T-helper 1 cell treated with Interleukin-12 subunit alpha and Interleukin-12 subunit beta and Interleukin-4 antibody, amounts not matched to agents 30 ng/mL and 1 ng/mL, for 36 hours (primary cell): ENCODE measurements around the gene APOOL. TPM values are rescaled to one million over a fixed set of nuclear protein-coding genes. Genes with fewer than 3 reads are reported as not detected.
"Not testable (repeated sequence)": the region's sequence is repeated elsewhere in the genome, so short reads cannot be mapped to it uniquely, and the experiment has no call there.

ENCODE experiments used
- intact Hi-C: fragments of 100-400 bp; cut with micrococcal nuclease; formaldehyde crosslinking; loops from one replicate; pipeline ENCODE4 v1.15.1; 2024
- total RNA-seq: library from RNA; stranded (reverse); gene quantifications from 2 replicates; pipeline ENCODE4 v1.2.3, GENCODE V29; 2022

APOOL gene
- 14.3 and 15.0 TPM in 2 replicates for total RNA-seq

GRCh38 chrX:85003655-85004244, at the start of gene APOOL:
Gene APOOL (plus strand): TSS chrX:85003877. CDS start chrX:85003913, 36 bp downstream.
- intact Hi-C loops = loop anchor here (1.0 to 2.0 kb wide), 3 partner anchors 241 to 1044 kb away; partner anchors contain the start of gene CHM

GRCh38 chrX:84956304-84956703, 47.4 kb upstream of the APOOL start:
- intact Hi-C loops = no loop called here

- intact Hi-C loops = no loop called here
These were observed 28.9 kb upstream of the APOOL start for GRCh38 chrX:84974803-84975202.

GRCh38 chrX:84991739-84992138, 11.9 kb upstream of the APOOL start:
- intact Hi-C loops = not testable (repeated sequence)

GRCh38 chrX:84993150-84993549, 10.5 kb upstream of the APOOL start:
- intact Hi-C loops = no loop called here

DNA sequence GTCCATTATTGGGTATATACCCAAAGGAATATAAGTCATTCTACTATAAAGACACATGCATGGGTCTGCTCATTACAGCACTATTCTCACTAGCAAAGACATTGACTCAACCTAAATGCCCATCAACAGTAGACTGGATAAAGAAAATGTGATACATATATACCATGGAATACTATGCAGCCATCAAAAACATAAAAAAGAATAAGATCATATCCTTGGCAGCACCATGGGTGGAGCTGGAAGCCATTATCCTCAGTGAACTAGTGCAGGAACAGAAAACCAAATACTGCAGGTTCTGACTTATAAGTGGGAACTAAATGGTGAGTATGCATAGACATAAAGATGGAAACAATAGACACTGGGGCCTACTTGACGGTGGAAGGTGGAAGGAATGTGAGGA, 2.3 kb upstream of the APOOL start:
- intact Hi-C loops = no loop called here

DNA sequence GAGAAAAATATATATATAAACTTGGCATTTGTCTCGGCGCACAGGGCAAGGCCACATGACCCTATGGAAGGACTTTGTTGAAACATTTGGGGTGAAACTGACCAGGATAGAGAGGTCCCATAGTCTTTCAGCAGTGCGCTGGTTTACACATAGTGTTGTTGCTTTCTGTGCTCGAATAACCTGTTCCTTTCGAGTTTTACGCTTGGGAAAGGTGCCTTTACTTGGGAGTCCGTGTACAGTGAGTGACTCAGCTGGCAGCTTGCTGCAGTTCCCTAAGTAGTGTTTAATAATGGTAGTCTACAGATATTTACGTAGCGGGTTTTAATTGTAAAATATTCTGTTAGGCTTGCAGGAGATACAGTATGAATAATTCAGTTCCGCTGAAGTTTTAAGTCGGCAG, 578 bp downstream of the APOOL start:
- intact Hi-C loops = no loop called here

GRCh38 chrX:85012098-85012497, 8.4 kb downstream of the APOOL start:
- intact Hi-C loops = no loop called here

- intact Hi-C loops = not testable (repeated sequence)
These were observed 11.7 kb downstream of the APOOL start for GRCh38 chrX:85015351-85015750.

- intact Hi-C loops = no loop called here
These were observed 14.0 kb downstream of the APOOL start for GRCh38 chrX:85017721-85018120.

DNA sequence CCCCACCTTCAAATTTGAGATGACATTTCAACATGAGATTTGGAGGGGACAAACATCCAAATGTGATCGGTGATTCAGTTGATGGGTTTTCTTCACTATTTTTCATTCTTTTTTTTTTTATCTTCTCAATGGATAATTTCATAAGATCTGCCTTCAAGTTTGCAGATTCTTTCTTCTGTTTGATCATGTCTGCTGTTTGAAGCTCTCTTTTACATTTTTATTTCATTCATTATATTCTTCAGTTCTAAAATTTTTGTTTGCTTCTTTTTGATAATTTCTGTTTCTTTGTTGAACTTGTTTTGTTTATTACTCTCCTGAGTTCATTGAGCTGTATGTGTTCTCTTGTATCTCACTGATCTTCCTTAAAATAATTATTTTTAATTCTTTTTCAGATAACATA, 14.8 kb downstream of the APOOL start:
- intact Hi-C loops = no loop called here

DNA sequence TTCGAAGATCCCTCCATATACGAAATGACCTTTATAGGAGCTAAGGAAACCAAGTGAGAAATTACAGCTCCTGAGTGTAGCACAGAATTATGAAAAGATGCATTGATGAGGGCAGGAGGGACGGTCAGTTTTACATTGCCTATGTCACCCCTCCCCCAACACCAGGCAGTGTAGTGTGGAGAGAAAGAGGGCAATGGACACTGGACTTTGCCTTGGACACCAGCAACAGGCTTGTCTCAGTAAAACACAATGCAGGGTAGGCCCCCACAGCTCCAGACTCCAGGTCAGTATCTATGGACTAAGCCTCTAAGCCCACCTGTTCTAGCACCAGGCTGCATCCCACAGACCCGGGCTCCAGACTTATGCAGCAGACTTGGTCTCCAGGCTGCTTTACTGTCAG, 16.5 kb downstream of the APOOL start:
- intact Hi-C loops = no loop called here

- intact Hi-C loops = no loop called here
These were observed 20.4 kb downstream of the APOOL start for GRCh38 chrX:85024044-85024443.

GRCh38 chrX:85024562-85024961, 20.9 kb downstream of the APOOL start:
- intact Hi-C loops = no loop called here

- intact Hi-C loops = no loop called here
These were observed 22.5 kb downstream of the APOOL start for GRCh38 chrX:85026170-85026569.

- intact Hi-C loops = no loop called here
These were observed 25.4 kb downstream of the APOOL start for GRCh38 chrX:85029043-85029442.

DNA sequence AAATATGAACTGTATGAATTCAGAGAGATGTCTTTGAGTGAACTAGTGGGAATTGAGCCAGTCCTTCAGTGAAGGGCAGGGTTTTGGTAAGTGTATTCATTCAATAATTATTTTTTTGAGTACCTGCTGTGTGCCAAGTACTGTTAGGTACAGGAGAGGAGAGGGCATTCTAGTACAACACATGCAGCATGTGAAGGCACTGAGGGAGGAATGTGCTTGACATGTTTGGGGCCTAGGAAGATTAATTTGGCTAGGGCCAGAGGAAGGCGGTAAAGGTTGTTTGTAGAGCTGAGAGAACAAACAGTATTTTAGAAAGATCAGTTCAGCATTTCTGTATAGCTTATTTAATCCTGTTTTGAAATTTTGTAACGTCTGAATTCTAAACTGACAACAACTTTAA, 27.8 kb downstream of the APOOL start:
- intact Hi-C loops = no loop called here

DNA sequence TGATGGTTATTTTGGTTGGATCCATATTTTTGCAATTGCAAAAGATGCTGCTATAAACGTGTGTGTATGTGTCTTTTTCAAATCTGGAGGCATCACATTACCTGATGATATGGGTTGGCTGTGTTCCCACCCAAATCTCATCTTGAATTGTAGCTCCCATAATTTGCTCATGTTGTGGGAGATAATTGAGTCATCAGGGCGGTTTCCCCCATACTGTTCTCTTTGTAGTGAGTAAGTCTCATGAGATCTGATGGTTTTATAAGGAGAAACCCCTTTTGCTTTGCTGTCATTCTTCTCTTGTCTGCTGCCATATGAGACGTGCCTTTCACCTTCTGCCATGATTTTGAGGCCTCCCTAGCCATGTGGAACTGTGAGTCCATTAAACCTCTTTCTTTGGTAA, 33.4 kb downstream of the APOOL start:
- intact Hi-C loops = no loop called here

DNA sequence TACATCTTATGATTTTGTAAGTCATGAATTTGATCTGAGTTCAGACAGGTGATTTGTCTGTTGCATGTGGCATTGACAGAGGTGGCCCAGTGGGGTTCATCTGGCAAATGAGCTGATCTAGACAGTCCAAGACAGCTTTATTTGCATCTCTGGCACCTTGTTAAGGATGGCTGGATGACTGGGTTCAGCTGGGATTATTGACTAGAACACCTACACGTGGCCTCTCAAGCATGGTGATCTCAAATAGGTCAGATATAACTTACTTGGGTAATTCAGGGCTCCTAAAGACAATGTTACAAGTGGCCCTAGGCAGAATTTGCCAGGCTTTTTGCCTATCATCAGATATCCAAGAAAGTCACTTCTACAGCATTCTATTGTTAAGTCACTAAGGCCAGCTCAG, 48.0 kb downstream of the APOOL start:
- intact Hi-C loops = no loop called here

GRCh38 chrX:85052205-85052604, 48.5 kb downstream of the APOOL start:
- intact Hi-C loops = no loop called here

GRCh38 chrX:85052636-85053343, 49.1 kb downstream of the APOOL start:
- intact Hi-C loops = loop anchor here (1.0 kb wide), 1 partner anchor 323 kb away; no protein-coding TSS in a partner anchor

- intact Hi-C loops = no loop called here
These were observed 62.0 kb downstream of the APOOL start for GRCh38 chrX:85065512-85066198.
